ENCODE data around the gene CEP83.

The CEP83 gene

DNA sequence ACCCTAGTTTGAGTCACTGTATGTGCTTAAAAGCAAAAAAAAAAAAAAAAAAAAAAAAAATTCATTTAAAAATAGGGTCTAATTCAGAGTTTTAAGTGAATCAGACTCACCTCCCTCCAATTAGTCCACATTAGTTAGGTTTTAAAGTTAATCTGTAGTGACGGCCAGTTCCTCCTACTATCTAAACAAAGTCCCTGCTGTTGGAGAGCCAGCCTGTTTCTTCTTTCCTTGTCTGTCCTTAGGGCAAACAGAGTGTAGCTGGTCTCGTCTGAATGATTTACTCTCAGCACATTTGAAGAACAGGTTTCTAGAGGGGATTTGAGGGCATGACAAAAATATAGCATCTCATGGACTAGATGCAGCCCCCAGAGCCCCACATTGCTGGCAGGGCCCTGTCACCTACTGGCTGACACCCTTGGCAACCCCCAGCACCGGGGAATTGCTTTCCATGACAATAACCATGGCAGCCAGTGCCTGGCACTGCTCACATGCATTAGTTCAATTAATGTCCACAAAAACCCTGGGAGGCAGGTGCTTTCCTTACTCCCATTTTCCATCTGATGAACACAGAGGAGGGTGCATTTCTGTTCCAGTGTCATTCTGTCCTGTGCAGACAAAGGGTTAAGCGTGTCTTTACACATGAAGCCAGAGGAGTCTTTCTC is 173.0 kb downstream of the CEP83 start:
- no peaks in the 10 kb centered on the region for H3K9me3 ChIP-seq (ENCODE audit: control insufficient read depth, low read length)
- no peak overlapping the region for H3K27ac ChIP-seq (ENCODE audit: low read depth, low read length, severe bottlenecking)
- WGBS, 2 experiments (ENCODE audit: insufficient coverage in 2 of 2): 86 to 90% methylated on average over 1 of the region's 4 CpGs
- peaks cover 3% of the 10 kb centered on the region for H3K36me3 ChIP-seq (ENCODE audit: control insufficient read depth, insufficient read depth, low read length)
- peaks cover 40% of the 10 kb centered on the region for H3K4me1 ChIP-seq (ENCODE audit: control insufficient read depth, insufficient read depth, low read length, poor library complexity, severe bottlenecking)
- no peak overlapping the region for H3K4me3 ChIP-seq (ENCODE audit: extremely low read depth, insufficient read depth, low read length, poor library complexity, severe bottlenecking)

DNA sequence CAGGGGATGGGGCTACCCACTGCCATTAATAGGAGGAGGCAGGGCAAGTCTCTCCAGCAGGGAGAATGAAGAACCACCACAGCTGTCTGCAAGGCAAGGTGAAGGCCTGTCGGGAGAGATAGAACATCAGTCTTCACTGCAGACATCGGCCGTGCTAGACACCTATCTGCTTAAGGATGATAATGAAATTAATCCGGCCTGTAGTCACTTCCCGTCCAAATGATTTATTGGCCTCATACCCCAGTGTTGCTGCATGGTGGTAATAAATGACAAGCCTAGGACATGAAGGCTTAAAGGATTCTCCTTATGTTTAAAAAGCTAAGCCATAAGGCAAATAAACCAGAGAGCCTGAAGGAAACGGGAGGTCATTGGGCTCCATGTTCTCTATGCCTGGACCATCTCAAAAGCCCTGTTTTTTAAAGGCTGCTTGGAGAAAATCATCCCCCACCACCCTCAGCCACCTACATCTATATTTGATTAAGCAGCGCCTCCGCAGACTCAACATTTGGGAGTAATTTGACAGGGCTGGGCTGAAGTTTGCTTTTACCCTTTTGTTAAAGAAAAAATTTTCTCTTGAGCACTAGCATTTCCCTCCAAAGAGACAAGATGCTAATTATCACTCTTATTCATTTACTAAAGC is 173.6 kb downstream of the CEP83 start:
- Histone ChIP-seq H3K9me3 (ENCODE audit: control insufficient read depth, low read length) (no peaks in the 10 kb centered on the region), H3K36me3 (ENCODE audit: control insufficient read depth, insufficient read depth, low read length) (peaks cover 3% of the 10 kb centered on the region), H3K4me3 (ENCODE audit: extremely low read depth, insufficient read depth, low read length, poor library complexity, severe bottlenecking) (no peak overlapping the region), H3K27ac (ENCODE audit: low read depth, low read length, severe bottlenecking) (no peak overlapping the region), H3K4me1 (ENCODE audit: control insufficient read depth, insufficient read depth, low read length, poor library complexity, severe bottlenecking) (peaks cover 43% of the 10 kb centered on the region)
- WGBS, 2 experiments (ENCODE audit: insufficient coverage in 2 of 2): 89 to 97% methylated on average over 5 to 7 of the region's 8 CpGs

DNA sequence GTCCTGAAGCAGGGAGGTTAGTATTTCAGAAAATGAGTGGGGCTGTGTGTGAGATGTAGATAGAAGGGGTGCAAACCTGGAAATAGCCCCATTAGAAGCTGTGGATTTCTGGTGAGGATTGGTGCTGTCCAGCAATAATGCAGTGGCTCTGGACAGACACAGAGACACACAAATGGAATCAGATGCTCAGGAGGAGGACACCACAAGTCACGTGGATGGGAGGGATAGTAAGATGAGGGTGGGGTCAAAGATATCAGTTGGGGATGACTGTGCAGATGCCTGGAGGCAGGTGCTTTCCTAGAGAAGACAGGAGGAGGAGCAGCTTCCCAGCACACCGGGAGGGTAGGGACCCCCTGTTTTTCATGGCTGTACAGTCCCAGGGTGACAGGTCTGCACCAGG is 174.8 kb downstream of the CEP83 start:
- Histone ChIP-seq H3K4me3 (ENCODE audit: extremely low read depth, insufficient read depth, low read length, poor library complexity, severe bottlenecking) (no peak overlapping the region), H3K27ac (ENCODE audit: low read depth, low read length, severe bottlenecking) (no peak overlapping the region), H3K4me1 (ENCODE audit: control insufficient read depth, insufficient read depth, low read length, poor library complexity, severe bottlenecking) (peaks cover 32% of the 10 kb centered on the region), H3K9me3 (ENCODE audit: control insufficient read depth, low read length) (no peaks in the 10 kb centered on the region), H3K36me3 (ENCODE audit: control insufficient read depth, insufficient read depth, low read length) (peaks cover 3% of the 10 kb centered on the region)
- WGBS, 2 experiments (ENCODE audit: insufficient coverage in 2 of 2): 92 to 100% methylated on average over 1 to 2 of the region's 2 CpGs

DNA sequence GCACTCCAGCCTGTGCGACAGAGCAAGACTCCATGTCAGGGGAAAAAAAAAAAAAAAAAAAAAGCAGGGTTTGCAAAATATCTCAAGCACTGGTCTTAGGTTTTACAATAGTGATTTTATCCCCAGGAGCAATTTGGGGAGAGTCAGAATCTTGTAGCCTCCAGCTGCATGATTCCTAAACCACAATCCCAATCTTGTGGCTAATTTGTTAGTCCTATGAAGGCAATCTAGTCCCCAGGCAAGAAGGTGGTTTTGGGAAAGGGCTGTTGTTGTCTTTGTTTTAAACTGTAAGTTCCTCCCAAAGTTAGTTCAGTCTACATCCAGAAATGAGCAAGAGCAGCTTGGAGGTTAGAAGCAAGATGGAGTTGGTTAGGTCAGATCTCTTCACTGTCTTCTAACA is 175.6 kb downstream of the CEP83 start:
- Histone ChIP-seq H3K4me3 (ENCODE audit: extremely low read depth, insufficient read depth, low read length, poor library complexity, severe bottlenecking) (no peak overlapping the region), H3K4me1 (ENCODE audit: control insufficient read depth, insufficient read depth, low read length, poor library complexity, severe bottlenecking) (peaks cover 25% of the 10 kb centered on the region), H3K36me3 (ENCODE audit: control insufficient read depth, insufficient read depth, low read length) (peaks cover 3% of the 10 kb centered on the region), H3K27ac (ENCODE audit: low read depth, low read length, severe bottlenecking) (no peak overlapping the region), H3K9me3 (ENCODE audit: control insufficient read depth, low read length) (no peaks in the 10 kb centered on the region)
- WGBS, 2 experiments (ENCODE audit: insufficient coverage in 2 of 2): no CpG with 5 or more reads among the region's 1 CpG

DNA sequence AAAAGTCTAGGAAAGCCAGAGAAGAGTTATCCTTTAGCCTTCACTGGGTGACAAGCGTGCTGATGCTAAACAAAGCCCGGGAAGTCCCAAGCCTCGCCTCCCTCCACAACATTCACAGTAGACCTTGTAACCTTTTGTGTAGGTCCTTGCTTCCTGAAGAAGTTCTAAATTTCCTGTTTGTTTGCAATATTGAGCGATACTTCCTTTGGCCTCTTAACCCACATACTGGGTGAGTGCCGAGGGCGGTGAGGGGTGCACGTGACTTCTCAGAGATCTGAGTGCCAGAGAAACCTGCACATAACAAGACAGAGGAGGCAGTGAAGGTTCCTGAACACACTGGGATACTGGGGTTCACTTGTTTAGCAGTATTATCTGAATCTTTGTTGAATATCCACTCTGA is 177.0 kb downstream of the CEP83 start:
- peaks cover 3% of the 10 kb centered on the region for H3K36me3 ChIP-seq (ENCODE audit: control insufficient read depth, insufficient read depth, low read length)
- no peak overlapping the region for H3K4me3 ChIP-seq (ENCODE audit: extremely low read depth, insufficient read depth, low read length, poor library complexity, severe bottlenecking)
- H3K27ac ChIP-seq (ENCODE audit: low read depth, low read length, severe bottlenecking): no peak overlapping the region
- no peaks in the 10 kb centered on the region for H3K9me3 ChIP-seq (ENCODE audit: control insufficient read depth, low read length)
- H3K4me1 ChIP-seq (ENCODE audit: control insufficient read depth, insufficient read depth, low read length, poor library complexity, severe bottlenecking): peaks cover 24% of the 10 kb centered on the region
- 93 to 98% methylated on average over 3 to 4 of the region's 7 CpGs for WGBS, 2 experiments (ENCODE audit: insufficient coverage in 2 of 2)

DNA sequence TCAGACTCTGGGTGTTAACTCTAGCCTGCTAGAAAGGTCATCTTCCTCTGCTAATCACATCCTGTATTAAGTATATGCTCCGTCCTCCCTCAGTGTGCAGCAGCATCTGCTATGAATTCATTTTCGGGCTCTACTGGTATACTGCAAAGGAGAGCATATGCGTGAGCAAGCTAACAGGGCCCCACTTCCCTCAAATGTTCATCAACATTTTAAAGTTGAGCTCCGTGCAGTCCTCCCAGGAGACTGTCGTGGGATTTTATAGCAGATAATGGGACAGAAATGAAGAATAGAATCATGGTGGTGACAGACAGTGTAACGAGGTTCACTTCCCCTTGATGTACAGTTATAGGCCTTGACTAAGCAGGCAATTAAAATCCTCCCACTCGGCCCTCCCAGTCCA is 179.6 kb downstream of the CEP83 start:
- peaks cover 17% of the 10 kb centered on the region for H3K4me1 ChIP-seq (ENCODE audit: control insufficient read depth, insufficient read depth, low read length, poor library complexity, severe bottlenecking)
- no peaks in the 10 kb centered on the region for H3K36me3 ChIP-seq (ENCODE audit: control insufficient read depth, insufficient read depth, low read length)
- H3K9me3 ChIP-seq (ENCODE audit: control insufficient read depth, low read length): no peaks in the 10 kb centered on the region
- 91% methylated on average over 4 of the region's 7 CpGs; no CpG with 5 or more reads in 1 of the 2 experiments for WGBS, 2 experiments (ENCODE audit: insufficient coverage in 2 of 2)
- no peak overlapping the region for H3K4me3 ChIP-seq (ENCODE audit: extremely low read depth, insufficient read depth, low read length, poor library complexity, severe bottlenecking)
- no peak overlapping the region for H3K27ac ChIP-seq (ENCODE audit: low read depth, low read length, severe bottlenecking)

DNA sequence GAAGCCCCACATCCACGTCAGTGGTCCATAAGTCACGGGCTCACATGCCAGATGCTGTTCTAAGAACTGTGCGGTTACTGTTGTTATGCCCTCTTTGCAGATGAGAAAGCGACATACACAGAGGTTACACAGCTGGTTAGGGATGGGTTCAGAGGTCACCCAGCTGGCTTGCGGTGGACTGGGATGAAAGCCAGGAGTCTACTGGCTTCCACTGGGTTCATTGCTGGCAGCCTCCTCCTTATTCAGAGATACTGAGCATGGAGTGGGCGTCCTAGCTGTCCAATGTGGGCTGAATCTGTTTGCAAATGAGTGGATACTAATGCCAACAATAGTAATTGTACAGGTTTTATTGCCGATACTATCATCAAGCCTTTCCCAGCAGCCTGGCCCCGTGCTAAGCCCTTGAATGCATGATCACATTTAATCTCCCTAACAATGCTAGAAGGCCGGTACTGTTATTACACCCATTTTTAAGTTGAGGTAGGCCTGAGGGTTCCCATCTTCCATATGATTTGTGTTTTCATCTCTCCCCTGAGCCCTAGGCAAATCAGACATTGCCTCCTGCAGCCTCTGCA is 182.2 kb downstream of the CEP83 start:
- Histone ChIP-seq H3K4me1 (ENCODE audit: control insufficient read depth, insufficient read depth, low read length, poor library complexity, severe bottlenecking) (peaks cover 11% of the 10 kb centered on the region), H3K4me3 (ENCODE audit: extremely low read depth, insufficient read depth, low read length, poor library complexity, severe bottlenecking) (no peak overlapping the region), H3K27ac (ENCODE audit: low read depth, low read length, severe bottlenecking) (no peak overlapping the region), H3K9me3 (ENCODE audit: control insufficient read depth, low read length) (no peaks in the 10 kb centered on the region), H3K36me3 (ENCODE audit: control insufficient read depth, insufficient read depth, low read length) (no peaks in the 10 kb centered on the region)
- 93 to 94% methylated on average over 7 to 9 of the region's 9 CpGs for WGBS, 2 experiments (ENCODE audit: insufficient coverage in 2 of 2)

DNA sequence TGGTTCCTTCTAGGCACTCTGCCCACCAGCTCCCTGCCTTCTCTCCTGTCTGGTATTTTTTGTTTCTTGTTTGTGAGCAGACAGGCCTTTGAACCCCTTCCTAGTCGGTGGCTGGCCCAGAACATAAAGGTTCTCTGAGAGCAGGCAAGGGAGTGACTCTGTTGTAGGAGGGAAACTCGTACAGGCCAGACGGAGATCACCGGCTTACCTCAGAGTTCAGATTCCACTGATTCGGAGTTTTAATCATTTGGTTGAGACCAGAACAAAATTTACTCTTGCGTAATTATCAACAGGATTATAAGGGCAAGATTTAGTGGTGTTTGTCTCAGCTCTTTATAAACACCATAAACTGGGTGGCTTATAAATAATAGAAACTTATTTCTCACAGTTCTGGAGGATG is 182.9 kb downstream of the CEP83 start:
- Histone ChIP-seq H3K4me3 (ENCODE audit: extremely low read depth, insufficient read depth, low read length, poor library complexity, severe bottlenecking) (no peak overlapping the region), H3K9me3 (ENCODE audit: control insufficient read depth, low read length) (no peaks in the 10 kb centered on the region), H3K4me1 (ENCODE audit: control insufficient read depth, insufficient read depth, low read length, poor library complexity, severe bottlenecking) (peaks cover 3% of the 10 kb centered on the region), H3K36me3 (ENCODE audit: control insufficient read depth, insufficient read depth, low read length) (no peaks in the 10 kb centered on the region), H3K27ac (ENCODE audit: low read depth, low read length, severe bottlenecking) (no peak overlapping the region)
- WGBS, 2 experiments (ENCODE audit: insufficient coverage in 2 of 2): 85 to 100% methylated on average over 4 to 6 of the region's 6 CpGs

DNA sequence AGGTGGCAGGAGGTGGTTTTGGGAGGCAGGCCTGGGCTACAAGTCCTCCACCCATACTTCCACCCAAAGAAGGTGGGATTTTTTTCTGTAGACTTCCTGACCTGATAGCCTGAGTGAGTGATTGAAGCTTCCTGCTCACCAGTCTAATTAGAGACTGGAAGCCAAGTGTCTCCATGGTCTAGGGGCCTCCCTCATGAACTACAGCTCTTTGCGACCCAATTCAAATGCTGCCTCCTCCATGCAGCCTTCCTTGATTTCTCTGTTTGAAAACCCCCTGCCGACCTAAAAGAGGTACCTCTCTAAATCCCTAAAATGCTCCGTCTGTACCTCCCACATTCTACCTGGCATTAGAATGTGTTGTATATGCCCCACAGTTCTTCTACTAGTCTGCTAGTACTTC is 186.4 kb downstream of the CEP83 start:
- H3K4me3 ChIP-seq (ENCODE audit: extremely low read depth, insufficient read depth, low read length, poor library complexity, severe bottlenecking): no peak overlapping the region
- no peak overlapping the region for H3K27ac ChIP-seq (ENCODE audit: low read depth, low read length, severe bottlenecking)
- no peaks in the 10 kb centered on the region for H3K4me1 ChIP-seq (ENCODE audit: control insufficient read depth, insufficient read depth, low read length, poor library complexity, severe bottlenecking)
- no peaks in the 10 kb centered on the region for H3K9me3 ChIP-seq (ENCODE audit: control insufficient read depth, low read length)
- 100% methylated on average over 2 of the region's 3 CpGs for WGBS, 2 experiments (ENCODE audit: insufficient coverage in 2 of 2)
- no peaks in the 10 kb centered on the region for H3K36me3 ChIP-seq (ENCODE audit: control insufficient read depth, insufficient read depth, low read length)

DNA sequence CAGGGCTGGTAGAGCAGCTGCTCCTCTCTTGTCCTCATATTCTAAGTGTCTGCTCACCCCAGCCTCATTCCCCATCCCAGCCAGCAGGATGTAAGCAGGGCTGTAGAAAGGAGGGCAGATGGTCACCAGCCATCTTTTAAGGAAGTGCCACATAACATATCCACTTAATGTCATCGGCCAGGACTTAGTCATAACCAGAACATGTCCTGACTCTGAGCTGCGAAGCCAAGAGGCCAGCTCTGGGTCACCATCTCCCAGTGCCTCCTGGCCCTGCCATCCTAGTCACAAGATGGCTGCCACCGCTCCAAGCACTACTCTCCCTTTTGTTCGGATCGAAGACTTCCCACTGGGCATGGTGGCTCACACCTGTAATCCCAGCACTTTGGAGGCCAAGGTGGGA is 187.4 kb downstream of the CEP83 start:
- H3K4me1 ChIP-seq (ENCODE audit: control insufficient read depth, insufficient read depth, low read length, poor library complexity, severe bottlenecking): no peaks in the 10 kb centered on the region
- H3K4me3 ChIP-seq (ENCODE audit: extremely low read depth, insufficient read depth, low read length, poor library complexity, severe bottlenecking): no peak overlapping the region
- H3K9me3 ChIP-seq (ENCODE audit: control insufficient read depth, low read length): no peaks in the 10 kb centered on the region
- no peaks in the 10 kb centered on the region for H3K36me3 ChIP-seq (ENCODE audit: control insufficient read depth, insufficient read depth, low read length)
- WGBS, 2 experiments (ENCODE audit: insufficient coverage in 2 of 2): 97 to 98% methylated on average over 5 of the region's 5 CpGs
- H3K27ac ChIP-seq (ENCODE audit: low read depth, low read length, severe bottlenecking): no peak overlapping the region

DNA sequence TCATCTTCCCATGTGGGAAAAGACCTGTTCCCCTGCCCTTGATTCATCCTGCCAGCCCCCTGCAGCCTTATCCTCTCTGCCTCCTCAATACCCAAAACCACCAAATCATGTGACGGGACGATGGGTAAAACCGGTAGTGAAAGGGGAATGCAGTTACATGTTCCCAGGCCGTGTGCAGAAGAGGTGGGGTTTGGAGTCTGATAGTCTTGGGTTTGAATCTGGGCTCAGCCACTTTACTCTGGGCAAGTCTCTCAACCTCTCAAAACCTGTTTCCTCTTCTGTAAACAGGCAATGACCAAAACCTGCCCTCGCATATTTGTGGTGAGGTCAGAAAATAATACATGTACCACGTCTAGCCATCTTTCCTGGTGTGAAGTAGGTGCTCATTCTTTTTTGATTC is 188.3 kb downstream of the CEP83 start:
- no peaks in the 10 kb centered on the region for H3K9me3 ChIP-seq (ENCODE audit: control insufficient read depth, low read length)
- WGBS, 2 experiments (ENCODE audit: insufficient coverage in 2 of 2): 100% methylated on average over 1 of the region's 6 CpGs; no CpG with 5 or more reads in 1 of the 2 experiments
- H3K27ac ChIP-seq (ENCODE audit: low read depth, low read length, severe bottlenecking): no peak overlapping the region
- no peaks in the 10 kb centered on the region for H3K36me3 ChIP-seq (ENCODE audit: control insufficient read depth, insufficient read depth, low read length)
- H3K4me3 ChIP-seq (ENCODE audit: extremely low read depth, insufficient read depth, low read length, poor library complexity, severe bottlenecking): no peak overlapping the region
- H3K4me1 ChIP-seq (ENCODE audit: control insufficient read depth, insufficient read depth, low read length, poor library complexity, severe bottlenecking): no peaks in the 10 kb centered on the region

Data from mesodermal cell (in vitro differentiated cells).